ENCODE measurements around the gene WDR33. TPM values are rescaled to one million over a fixed set of nuclear protein-coding genes. Genes with fewer than 3 reads are reported as not detected.

Gene WDR33
- total RNA-seq, 1 donor from 2014 or later = 52.1 TPM

- DNase-seq (ENCODE audit: low spot score) = no peak
- H3K4me3 Mint-ChIP-seq (ENCODE audit: unreplicated experiment) = no peak overlapping the region
- H3K4me1 Mint-ChIP-seq (ENCODE audit: unreplicated experiment) = peaks cover 19% of the 10 kb centered on the region
- H3K9me3 Mint-ChIP-seq (ENCODE audit: unreplicated experiment) = no peaks in the 10 kb centered on the region
- TF ChIP-seq CTCF (IDR thresholded peaks at IDR 0.05; ENCODE audit: unreplicated experiment) = no peak
- H3K36me3 Mint-ChIP-seq (ENCODE audit: low read depth, unreplicated experiment) = peaks cover 13% of the 10 kb centered on the region
- H3K27ac Mint-ChIP-seq (ENCODE audit: unreplicated experiment) = peak overlapping the region; percentile 11
- H3K27me3 Mint-ChIP-seq (ENCODE audit: unreplicated experiment) = peaks cover 15% of the 10 kb centered on the region
Measured at GRCh38 chr2:127698553-127699355, 112.2 kb downstream of the WDR33 start.

- Mint-ChIP-seq H3K9me3 (ENCODE audit: unreplicated experiment) (no peaks in the 10 kb centered on the region), H3K27me3 (ENCODE audit: unreplicated experiment) (peaks cover 14% of the 10 kb centered on the region), H3K4me1 (ENCODE audit: unreplicated experiment) (peaks cover 16% of the 10 kb centered on the region), H3K4me3 (ENCODE audit: unreplicated experiment) (no peak overlapping the region), H3K27ac (ENCODE audit: unreplicated experiment) (no peak overlapping the region), H3K36me3 (ENCODE audit: low read depth, unreplicated experiment) (peaks cover 13% of the 10 kb centered on the region)
- no peak for TF ChIP-seq CTCF (IDR thresholded peaks at IDR 0.05; ENCODE audit: unreplicated experiment)
- no peak for DNase-seq (ENCODE audit: low spot score)
Measured at GRCh38 chr2:127697482-127698180, 113.3 kb downstream of the WDR33 start.

- peaks cover 8% of the 10 kb centered on the region for H3K4me1 Mint-ChIP-seq (ENCODE audit: unreplicated experiment)
- no peak overlapping the region for H3K27ac Mint-ChIP-seq (ENCODE audit: unreplicated experiment)
- peaks cover 7% of the 10 kb centered on the region for H3K27me3 Mint-ChIP-seq (ENCODE audit: unreplicated experiment)
- no peak overlapping the region for H3K4me3 Mint-ChIP-seq (ENCODE audit: unreplicated experiment)
- H3K9me3 Mint-ChIP-seq (ENCODE audit: unreplicated experiment) = peaks cover 5% of the 10 kb centered on the region
- TF ChIP-seq CTCF (IDR thresholded peaks at IDR 0.05; ENCODE audit: unreplicated experiment) = peak; percentile 23
- peaks cover 16% of the 10 kb centered on the region for H3K36me3 Mint-ChIP-seq (ENCODE audit: low read depth, unreplicated experiment)
- peak; percentile 59 for DNase-seq (ENCODE audit: low spot score)
Measured at GRCh38 chr2:127695491-127696472, 115.2 kb downstream of the WDR33 start.

GRCh38 chr2:127694986-127695385, 116.0 kb downstream of the WDR33 start:
- Mint-ChIP-seq H3K9me3 (ENCODE audit: unreplicated experiment) (peaks cover 6% of the 10 kb centered on the region), H3K27ac (ENCODE audit: unreplicated experiment) (no peak overlapping the region), H3K4me1 (ENCODE audit: unreplicated experiment) (no peaks in the 10 kb centered on the region), H3K4me3 (ENCODE audit: unreplicated experiment) (no peak overlapping the region), H3K36me3 (ENCODE audit: low read depth, unreplicated experiment) (peaks cover 20% of the 10 kb centered on the region), H3K27me3 (ENCODE audit: unreplicated experiment) (peaks cover 8% of the 10 kb centered on the region)
- TF ChIP-seq CTCF (IDR thresholded peaks at IDR 0.05; ENCODE audit: unreplicated experiment) = no peak
- DNase-seq (ENCODE audit: low spot score) = no peak
